IPS-NIHi11 (cell line): ENCODE measurements around the gene ZNF563.

ENCODE experiments used
- DNase-seq: peaks from one replicate; pipeline ENCODE4 v3.0.0; 2012; ENCODE audit warnings: mixed read lengths, low spot score

The ZNF563 gene

GRCh38 chr19:12294249-12295158 lies 38.9 kb downstream of the ZNF563 start, which contains the start of gene ZNF44:
Gene ZNF44 (minus strand): TSS chr19:12294883. CDS start chr19:12294694, 189 bp downstream.
- DNase-seq = peak; percentile 96

- peak; percentile 61 for DNase-seq
Measured at GRCh38 chr19:12293777-12294248, 39.6 kb downstream of the ZNF563 start.

GRCh38 chr19:12289790-12290065 lies 43.7 kb downstream of the ZNF563 start:
- no peak for DNase-seq

GRCh38 chr19:12287958-12288500 lies 45.4 kb downstream of the ZNF563 start:
- no peak for DNase-seq

GRCh38 chr19:12284631-12285030 lies 48.8 kb downstream of the ZNF563 start:
- no peak for DNase-seq

GRCh38 chr19:12284226-12284625 lies 49.2 kb downstream of the ZNF563 start:
- no peak for DNase-seq

GRCh38 chr19:12278713-12279112 lies 54.7 kb downstream of the ZNF563 start:
- DNase-seq = no peak

GRCh38 chr19:12272980-12273901 lies 60.2 kb downstream of the ZNF563 start:
- no peak for DNase-seq

GRCh38 chr19:12272386-12272785 lies 61.0 kb downstream of the ZNF563 start:
- no peak for DNase-seq

GRCh38 chr19:12270854-12271253 lies 62.6 kb downstream of the ZNF563 start:
- no peak for DNase-seq
